Measurements from ENCODE around the gene FAM216B.

FAM216B gene

GRCh38 chr13:42836930-42837690 is 55.7 kb downstream of the FAM216B start:
- Histone ChIP-seq H3K27ac (ENCODE audit: low read depth, low read length) (no peak overlapping the region), H3K4me3 (ENCODE audit: low read depth in 1 of 2, low read length in 2 of 2) (no peak overlapping the region), H3K9ac (ENCODE audit: low read length) (no peak overlapping the region)

More at GRCh38 chr13:42836930-42837690, 55.7 kb downstream of the FAM216B start:
- Histone ChIP-seq H3K9me3 (ENCODE audit: low read length) (no peaks in the 10 kb centered on the region), H3K27me3 (ENCODE audit: control insufficient read depth in 1 of 2, insufficient read depth in 2 of 2, low read length in 2 of 2) (no peaks in the 10 kb centered on the region), H3K36me3 (ENCODE audit: insufficient read depth, low read length) (no peaks in the 10 kb centered on the region), H3K4me1 (ENCODE audit: insufficient read depth, low read length) (peaks cover 7% of the 10 kb centered on the region)
